HEK293 (cell line): ENCODE results near the gene UBASH3B.

Source experiments
- CTCF ChIA-PET: fragments of 350-600 bp; formaldehyde crosslinking; extraction: SDS; loops from one replicate; lab custom pipeline; 2021; ENCODE audit warnings: antibody characterized with exemption; lab: Yijun Ruan, JAX
- POLR2A ChIA-PET: fragments of 300-600 bp; formaldehyde crosslinking; extraction: SDS; loops from one replicate; lab custom pipeline; 2020; ENCODE audit warnings: antibody characterized with exemption, inconsistent platforms; lab: Yijun Ruan, JAX
- H3K27ac ChIP-seq: fragments of 200-500 bp; sonication (Bioruptor generic); 2 replicates; pipeline ENCODE4 v1.5.1; 2014; ENCODE audit warnings: low read depth, low read length, control low read depth, inconsistent platforms; ENCODE audit errors: extremely low read depth
- H3K36me3 ChIP-seq, 2 experiments: fragments of 200-500 bp in 1 of 2; sonication (Bioruptor generic) in 1 of 2; 1 replicate in 1 of 2; 2 replicates in 1 of 2; pipeline ENCODE4 v1.5.1; 2014 to 2017; ENCODE audit warnings: inconsistent platforms in 2 of 2, low read length in 2 of 2; ENCODE audit not compliant: control insufficient read depth in 2 of 2, insufficient read depth in 1 of 2
- H3K4me1 ChIP-seq: fragments of 200-500 bp; sonication (Bioruptor generic); 2 replicates; pipeline ENCODE4 v1.5.1; 2014; ENCODE audit warnings: mild to moderate bottlenecking, low read length, inconsistent platforms; ENCODE audit not compliant: control insufficient read depth, insufficient read depth
- H3K4me3 ChIP-seq: 2 replicates; pipeline ENCODE4 v1.5.1; 2011; ENCODE audit warnings: low read depth, mild to moderate bottlenecking, control low read depth, low read length, moderate library complexity
- H3K9me3 ChIP-seq: fragments of 200-500 bp; sonication (Bioruptor generic); 2 replicates; pipeline ENCODE4 v1.5.1; 2014; ENCODE audit warnings: low read depth, low read length, inconsistent platforms; ENCODE audit not compliant: control insufficient read depth, insufficient read depth
- HOXA7 ChIP-seq: sonication (generic); formaldehyde crosslinking; IDR thresholded peaks from 2 replicates; pipeline ENCODE4 v1.8.1; 2022; ENCODE audit warnings: missing genetic modification reagents, borderline replicate concordance
- REPIN1 ChIP-seq: fragments of 450-650 bp; formaldehyde crosslinking; IDR thresholded peaks from 2 replicates; pipeline ENCODE4 v1.5.1; 2017; ENCODE audit warnings: missing biosample characterization, missing genetic modification characterization, low read depth
- SP2 ChIP-seq: fragments of 450-650 bp; formaldehyde crosslinking; IDR thresholded peaks from 2 replicates; pipeline ENCODE4 v1.5.1; 2016; ENCODE audit warnings: missing biosample characterization, missing genetic modification characterization
- SP7 ChIP-seq: fragments of 450-650 bp; formaldehyde crosslinking; IDR thresholded peaks from 2 replicates; pipeline ENCODE4 v1.5.1; 2016; ENCODE audit warnings: missing biosample characterization, missing genetic modification characterization
- YY2 ChIP-seq: fragments of 450-650 bp; formaldehyde crosslinking; IDR thresholded peaks from 2 replicates; pipeline ENCODE4 v1.5.1; 2016; ENCODE audit warnings: missing biosample characterization, missing genetic modification characterization
- ZBTB48 ChIP-seq: fragments of 450-650 bp; formaldehyde crosslinking; IDR thresholded peaks from 2 replicates; pipeline ENCODE4 v1.5.1; 2016; ENCODE audit warnings: missing biosample characterization, missing genetic modification characterization
- ZFP41 ChIP-seq: fragments of 450-650 bp; formaldehyde crosslinking; IDR thresholded peaks from 2 replicates; pipeline ENCODE4 v1.5.1; 2016; ENCODE audit warnings: missing biosample characterization, missing genetic modification characterization, borderline replicate concordance
- ZNF112 ChIP-seq: fragments of 450-650 bp; formaldehyde crosslinking; IDR thresholded peaks from 2 replicates; pipeline ENCODE4 v1.5.0; 2017; ENCODE audit warnings: missing biosample characterization, missing genetic modification characterization
- ZNF302 ChIP-seq: fragments of 450-650 bp; formaldehyde crosslinking; IDR thresholded peaks from 2 replicates; pipeline ENCODE4 v1.5.1; 2016; ENCODE audit warnings: missing biosample characterization, missing genetic modification characterization, low read depth
- ZNF324 ChIP-seq: fragments of 450-650 bp; formaldehyde crosslinking; IDR thresholded peaks from 2 replicates; pipeline ENCODE4 v1.5.1; 2016; ENCODE audit warnings: missing biosample characterization, missing genetic modification characterization
- ZNF366 ChIP-seq: fragments of 450-650 bp; formaldehyde crosslinking; conservative IDR thresholded peaks from 2 replicates; pipeline ENCODE4 v1.5.1; 2016; ENCODE audit warnings: missing biosample characterization, missing genetic modification characterization
- ZNF426 ChIP-seq: fragments of 450-650 bp; formaldehyde crosslinking; IDR thresholded peaks from 2 replicates; pipeline ENCODE4 v1.5.1; 2017; ENCODE audit warnings: missing biosample characterization, missing genetic modification characterization, mild to moderate bottlenecking, inconsistent platforms, moderate library complexity
- ZNF544 ChIP-seq: fragments of 450-650 bp; formaldehyde crosslinking; IDR thresholded peaks from 2 replicates; pipeline ENCODE4 v1.5.0; 2017; ENCODE audit warnings: missing biosample characterization, missing genetic modification characterization
- ZNF571 ChIP-seq: fragments of 450-650 bp; formaldehyde crosslinking; IDR thresholded peaks from 2 replicates; pipeline ENCODE4 v1.5.0; 2017; ENCODE audit warnings: missing biosample characterization, missing genetic modification characterization
- ZNF623 ChIP-seq: fragments of 450-650 bp; formaldehyde crosslinking; IDR thresholded peaks from 2 replicates; pipeline ENCODE4 v1.5.1; 2016; ENCODE audit warnings: missing biosample characterization, missing genetic modification characterization
- ZNF664 ChIP-seq: fragments of 450-650 bp; formaldehyde crosslinking; IDR thresholded peaks from 2 replicates; pipeline ENCODE4 v1.5.1; 2016; ENCODE audit warnings: missing biosample characterization, missing genetic modification characterization
- ZNF791 ChIP-seq: fragments of 450-650 bp; formaldehyde crosslinking; IDR thresholded peaks from 2 replicates; pipeline ENCODE4 v1.5.1; 2016; ENCODE audit warnings: missing biosample characterization, missing genetic modification characterization
- ZSCAN23 ChIP-seq: fragments of 450-650 bp; formaldehyde crosslinking; IDR thresholded peaks from 2 replicates; pipeline ENCODE4 v1.5.1; 2016; ENCODE audit warnings: missing biosample characterization, missing genetic modification characterization
- TF ChIP-seq, protein P1 (sequence below): fragments of 450-650 bp; formaldehyde crosslinking; IDR thresholded peaks from 2 replicates; pipeline ENCODE4 v1.5.1; 2017; ENCODE audit warnings: missing biosample characterization, missing genetic modification characterization
- TF ChIP-seq, protein P2 (sequence below): fragments of 450-650 bp; formaldehyde crosslinking; IDR thresholded peaks from 2 replicates; pipeline ENCODE4 v1.5.1; 2016; ENCODE audit warnings: missing biosample characterization, missing genetic modification characterization
- TF ChIP-seq, protein P3 (sequence below): fragments of 450-650 bp; formaldehyde crosslinking; IDR thresholded peaks from 2 replicates; pipeline ENCODE4 v1.5.1; 2016; ENCODE audit warnings: missing biosample characterization, missing genetic modification characterization
- TF ChIP-seq, protein P4 (sequence below): fragments of 450-650 bp; formaldehyde crosslinking; IDR thresholded peaks from 2 replicates; pipeline ENCODE4 v1.5.1; 2016; ENCODE audit warnings: missing biosample characterization, missing genetic modification characterization, borderline replicate concordance
- TF ChIP-seq, protein P5 (sequence below): fragments of 450-650 bp; formaldehyde crosslinking; IDR thresholded peaks from 2 replicates; pipeline ENCODE4 v1.5.1; 2017; ENCODE audit warnings: missing biosample characterization, missing genetic modification characterization

The UBASH3B gene

DNA sequence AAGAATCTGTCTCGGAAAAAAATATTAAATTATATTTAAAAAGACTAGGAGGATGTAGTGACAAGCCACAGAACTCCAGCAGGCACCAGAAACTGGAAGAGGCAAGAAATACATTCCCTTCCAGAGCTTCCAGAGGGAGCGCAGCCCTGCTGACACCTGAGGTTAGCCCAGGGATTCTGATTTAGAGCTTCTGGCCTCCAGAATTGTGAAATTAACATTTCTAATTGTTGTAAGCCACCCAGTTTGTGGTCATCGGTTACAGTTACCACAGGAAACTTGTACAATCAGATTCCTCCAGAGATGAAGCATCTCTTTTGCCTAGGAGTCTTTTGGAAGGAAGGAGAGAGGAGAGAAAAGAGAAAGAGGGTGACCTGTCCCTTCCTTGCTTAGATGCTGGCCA lies 6.4 kb upstream of the UBASH3B start:
- TF ChIP-seq, protein P1, sequence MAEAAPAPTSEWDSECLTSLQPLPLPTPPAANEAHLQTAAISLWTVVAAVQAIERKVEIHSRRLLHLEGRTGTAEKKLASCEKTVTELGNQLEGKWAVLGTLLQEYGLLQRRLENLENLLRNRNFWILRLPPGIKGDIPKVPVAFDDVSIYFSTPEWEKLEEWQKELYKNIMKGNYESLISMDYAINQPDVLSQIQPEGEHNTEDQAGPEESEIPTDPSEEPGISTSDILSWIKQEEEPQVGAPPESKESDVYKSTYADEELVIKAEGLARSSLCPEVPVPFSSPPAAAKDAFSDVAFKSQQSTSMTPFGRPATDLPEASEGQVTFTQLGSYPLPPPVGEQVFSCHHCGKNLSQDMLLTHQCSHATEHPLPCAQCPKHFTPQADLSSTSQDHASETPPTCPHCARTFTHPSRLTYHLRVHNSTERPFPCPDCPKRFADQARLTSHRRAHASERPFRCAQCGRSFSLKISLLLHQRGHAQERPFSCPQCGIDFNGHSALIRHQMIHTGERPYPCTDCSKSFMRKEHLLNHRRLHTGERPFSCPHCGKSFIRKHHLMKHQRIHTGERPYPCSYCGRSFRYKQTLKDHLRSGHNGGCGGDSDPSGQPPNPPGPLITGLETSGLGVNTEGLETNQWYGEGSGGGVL (tag by site-specific recombination) = no peak
- TF ChIP-seq ZNF366 (tag by site-specific recombination) (no peak), ZFP41 (tag by site-specific recombination) (no peak), ZBTB48 (no peak), ZNF791 (tag by site-specific recombination) (no peak), REPIN1 (tag by site-specific recombination) (no peak), ZNF544 (tag by site-specific recombination) (no peak), YY2 (no peak), ZNF324 (tag by site-specific recombination) (no peak), ZNF426 (tag by site-specific recombination) (no peak)
- TF ChIP-seq, protein P2, sequence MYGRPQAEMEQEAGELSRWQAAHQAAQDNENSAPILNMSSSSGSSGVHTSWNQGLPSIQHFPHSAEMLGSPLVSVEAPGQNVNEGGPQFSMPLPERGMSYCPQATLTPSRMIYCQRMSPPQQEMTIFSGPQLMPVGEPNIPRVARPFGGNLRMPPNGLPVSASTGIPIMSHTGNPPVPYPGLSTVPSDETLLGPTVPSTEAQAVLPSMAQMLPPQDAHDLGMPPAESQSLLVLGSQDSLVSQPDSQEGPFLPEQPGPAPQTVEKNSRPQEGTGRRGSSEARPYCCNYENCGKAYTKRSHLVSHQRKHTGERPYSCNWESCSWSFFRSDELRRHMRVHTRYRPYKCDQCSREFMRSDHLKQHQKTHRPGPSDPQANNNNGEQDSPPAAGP (tag by site-specific recombination) = no peak
- no peaks in the 10 kb centered on the region for H3K9me3 ChIP-seq
- CTCF ChIA-PET = interaction anchor here (0.9 kb wide), 1 partner anchor 10 kb away, joined by 3 read pairs; no protein-coding TSS in a partner anchor
- POLR2A ChIA-PET = no interaction called here
- H3K4me3 ChIP-seq = no peak overlapping the region
- no peaks in the 10 kb centered on the region for H3K4me1 ChIP-seq
- no peak overlapping the region for H3K27ac ChIP-seq
- no peaks in the 10 kb centered on the region for H3K36me3 ChIP-seq

DNA sequence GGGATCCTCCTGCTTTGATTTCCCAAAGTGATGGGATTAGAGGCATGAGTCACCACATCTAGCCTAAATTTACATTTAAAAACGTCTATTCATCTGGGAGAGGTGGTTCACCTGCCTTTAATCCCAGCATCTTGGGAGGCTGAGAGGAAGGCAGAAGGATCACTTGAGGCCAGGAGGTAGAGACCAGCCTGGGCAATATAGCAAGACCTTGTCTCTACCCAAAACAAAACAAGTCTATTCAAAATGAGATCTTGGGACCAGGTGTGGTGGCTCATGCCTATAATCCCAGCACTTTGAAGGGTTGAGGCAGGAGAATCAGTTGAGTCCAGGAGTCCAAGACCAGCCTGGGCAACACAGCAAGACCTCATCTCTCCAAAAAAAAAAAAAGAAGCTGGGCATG lies 4.9 kb upstream of the UBASH3B start:
- ChIA-PET CTCF (no interaction called here), POLR2A (no interaction called here)
- no peak overlapping the region for H3K27ac ChIP-seq
- H3K4me3 ChIP-seq = no peak overlapping the region
- H3K4me1 ChIP-seq = 0 out of 2 replicates have a peak, but pooled peaks cover 3% of the 10 kb centered on the region
- no peaks in the 10 kb centered on the region for H3K9me3 ChIP-seq
- H3K36me3 ChIP-seq = no peaks in the 10 kb centered on the region
- TF ChIP-seq ZSCAN23 (no peak), SP7 (tag by site-specific recombination) (no peak), ZNF112 (tag by site-specific recombination) (no peak), REPIN1 (tag by site-specific recombination) (no peak), HOXA7 (CRISPR knock-in tag) (no peak), ZNF571 (tag by site-specific recombination) (no peak), SP2 (no peak), ZNF664 (tag by site-specific recombination) (no peak), ZNF623 (tag by site-specific recombination) (no peak), ZNF302 (tag by site-specific recombination) (no peak)
- TF ChIP-seq, protein P3, sequence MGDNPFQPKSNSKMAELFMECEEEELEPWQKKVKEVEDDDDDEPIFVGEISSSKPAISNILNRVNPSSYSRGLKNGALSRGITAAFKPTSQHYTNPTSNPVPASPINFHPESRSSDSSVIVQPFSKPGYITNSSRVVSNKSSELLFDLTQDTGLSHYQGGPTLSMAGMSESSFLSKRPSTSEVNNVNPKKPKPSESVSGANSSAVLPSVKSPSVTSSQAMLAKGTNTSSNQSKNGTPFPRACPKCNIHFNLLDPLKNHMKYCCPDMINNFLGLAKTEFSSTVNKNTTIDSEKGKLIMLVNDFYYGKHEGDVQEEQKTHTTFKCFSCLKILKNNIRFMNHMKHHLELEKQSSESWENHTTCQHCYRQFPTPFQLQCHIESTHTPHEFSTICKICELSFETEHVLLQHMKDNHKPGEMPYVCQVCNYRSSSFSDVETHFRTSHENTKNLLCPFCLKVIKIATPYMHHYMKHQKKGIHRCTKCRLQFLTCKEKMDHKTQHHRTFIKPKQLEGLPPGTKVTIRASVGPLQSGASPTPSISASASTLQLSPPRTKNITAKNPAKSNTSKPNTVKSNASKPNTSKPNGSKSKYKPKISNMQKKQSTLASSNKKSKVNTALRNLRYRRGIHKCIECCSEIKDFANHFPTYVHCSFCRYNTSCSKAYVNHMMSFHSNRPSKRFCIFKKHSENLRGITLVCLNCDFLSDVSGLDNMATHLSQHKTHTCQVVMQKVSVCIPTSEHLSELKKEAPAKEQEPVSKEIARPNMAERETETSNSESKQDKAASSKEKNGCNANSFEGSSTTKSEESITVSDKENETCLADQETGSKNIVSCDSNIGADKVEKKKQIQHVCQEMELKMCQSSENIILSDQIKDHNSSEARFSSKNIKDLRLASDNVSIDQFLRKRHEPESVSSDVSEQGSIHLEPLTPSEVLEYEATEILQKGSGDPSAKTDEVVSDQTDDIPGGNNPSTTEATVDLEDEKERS = no peak
- TF ChIP-seq, protein P4, sequence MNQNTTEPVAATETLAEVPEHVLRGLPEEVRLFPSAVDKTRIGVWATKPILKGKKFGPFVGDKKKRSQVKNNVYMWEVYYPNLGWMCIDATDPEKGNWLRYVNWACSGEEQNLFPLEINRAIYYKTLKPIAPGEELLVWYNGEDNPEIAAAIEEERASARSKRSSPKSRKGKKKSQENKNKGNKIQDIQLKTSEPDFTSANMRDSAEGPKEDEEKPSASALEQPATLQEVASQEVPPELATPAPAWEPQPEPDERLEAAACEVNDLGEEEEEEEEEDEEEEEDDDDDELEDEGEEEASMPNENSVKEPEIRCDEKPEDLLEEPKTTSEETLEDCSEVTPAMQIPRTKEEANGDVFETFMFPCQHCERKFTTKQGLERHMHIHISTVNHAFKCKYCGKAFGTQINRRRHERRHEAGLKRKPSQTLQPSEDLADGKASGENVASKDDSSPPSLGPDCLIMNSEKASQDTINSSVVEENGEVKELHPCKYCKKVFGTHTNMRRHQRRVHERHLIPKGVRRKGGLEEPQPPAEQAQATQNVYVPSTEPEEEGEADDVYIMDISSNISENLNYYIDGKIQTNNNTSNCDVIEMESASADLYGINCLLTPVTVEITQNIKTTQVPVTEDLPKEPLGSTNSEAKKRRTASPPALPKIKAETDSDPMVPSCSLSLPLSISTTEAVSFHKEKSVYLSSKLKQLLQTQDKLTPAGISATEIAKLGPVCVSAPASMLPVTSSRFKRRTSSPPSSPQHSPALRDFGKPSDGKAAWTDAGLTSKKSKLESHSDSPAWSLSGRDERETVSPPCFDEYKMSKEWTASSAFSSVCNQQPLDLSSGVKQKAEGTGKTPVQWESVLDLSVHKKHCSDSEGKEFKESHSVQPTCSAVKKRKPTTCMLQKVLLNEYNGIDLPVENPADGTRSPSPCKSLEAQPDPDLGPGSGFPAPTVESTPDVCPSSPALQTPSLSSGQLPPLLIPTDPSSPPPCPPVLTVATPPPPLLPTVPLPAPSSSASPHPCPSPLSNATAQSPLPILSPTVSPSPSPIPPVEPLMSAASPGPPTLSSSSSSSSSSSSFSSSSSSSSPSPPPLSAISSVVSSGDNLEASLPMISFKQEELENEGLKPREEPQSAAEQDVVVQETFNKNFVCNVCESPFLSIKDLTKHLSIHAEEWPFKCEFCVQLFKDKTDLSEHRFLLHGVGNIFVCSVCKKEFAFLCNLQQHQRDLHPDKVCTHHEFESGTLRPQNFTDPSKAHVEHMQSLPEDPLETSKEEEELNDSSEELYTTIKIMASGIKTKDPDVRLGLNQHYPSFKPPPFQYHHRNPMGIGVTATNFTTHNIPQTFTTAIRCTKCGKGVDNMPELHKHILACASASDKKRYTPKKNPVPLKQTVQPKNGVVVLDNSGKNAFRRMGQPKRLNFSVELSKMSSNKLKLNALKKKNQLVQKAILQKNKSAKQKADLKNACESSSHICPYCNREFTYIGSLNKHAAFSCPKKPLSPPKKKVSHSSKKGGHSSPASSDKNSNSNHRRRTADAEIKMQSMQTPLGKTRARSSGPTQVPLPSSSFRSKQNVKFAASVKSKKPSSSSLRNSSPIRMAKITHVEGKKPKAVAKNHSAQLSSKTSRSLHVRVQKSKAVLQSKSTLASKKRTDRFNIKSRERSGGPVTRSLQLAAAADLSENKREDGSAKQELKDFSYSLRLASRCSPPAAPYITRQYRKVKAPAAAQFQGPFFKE (tag by site-specific recombination) = no peak
- TF ChIP-seq, protein P5, sequence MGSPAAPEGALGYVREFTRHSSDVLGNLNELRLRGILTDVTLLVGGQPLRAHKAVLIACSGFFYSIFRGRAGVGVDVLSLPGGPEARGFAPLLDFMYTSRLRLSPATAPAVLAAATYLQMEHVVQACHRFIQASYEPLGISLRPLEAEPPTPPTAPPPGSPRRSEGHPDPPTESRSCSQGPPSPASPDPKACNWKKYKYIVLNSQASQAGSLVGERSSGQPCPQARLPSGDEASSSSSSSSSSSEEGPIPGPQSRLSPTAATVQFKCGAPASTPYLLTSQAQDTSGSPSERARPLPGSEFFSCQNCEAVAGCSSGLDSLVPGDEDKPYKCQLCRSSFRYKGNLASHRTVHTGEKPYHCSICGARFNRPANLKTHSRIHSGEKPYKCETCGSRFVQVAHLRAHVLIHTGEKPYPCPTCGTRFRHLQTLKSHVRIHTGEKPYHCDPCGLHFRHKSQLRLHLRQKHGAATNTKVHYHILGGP = no peak
